CD14-positive monocyte (primary cell): ENCODE data around the gene CCDC85C. TPM values are rescaled to one million over a fixed set of nuclear protein-coding genes. Genes with fewer than 3 reads are reported as not detected.

Source experiments
- DNase-seq, 3 donors: peaks; one replicate each; pipeline ENCODE4 v3.0.0-alpha.2; 2011 to 2022
- H2AFZ ChIP-seq: 2 replicates; pipeline ENCODE4 v1.6.0; 2012; ENCODE audit warnings: mild to moderate bottlenecking, low read depth, low read length, inconsistent platforms; ENCODE audit not compliant: insufficient read depth, poor library complexity, severe bottlenecking
- H3K27ac ChIP-seq, 2 donors: 1 replicate in 1 of 2; 2 replicates in 1 of 2; pipeline ENCODE4 v1.5.1; 2012 to 2013; ENCODE audit warnings: low read length in 2 of 2, control low read depth in 1 of 2, inconsistent platforms in 1 of 2, low read depth in 1 of 2, mild to moderate bottlenecking in 1 of 2
- H3K27me3 ChIP-seq, 2 donors: one replicate each; pipeline versions ENCODE4 v1.6.0 to v1.6.1; 2011 to 2013; ENCODE audit warnings: low read length in 2 of 2; ENCODE audit not compliant: control insufficient read depth in 2 of 2, insufficient read depth in 2 of 2
- H3K36me3 ChIP-seq, 2 donors: replicated peaks in 1 of 2; 1 replicate in 1 of 2; 2 replicates in 1 of 2; pipeline versions ENCODE4 v1.5.1 to v1.6.1; 2012 to 2013; ENCODE audit warnings: low read length in 2 of 2, control low read depth in 1 of 2, inconsistent platforms in 1 of 2, mild to moderate bottlenecking in 1 of 2; ENCODE audit not compliant: insufficient read depth in 2 of 2, control insufficient read depth in 1 of 2
- H3K4me1 ChIP-seq, 2 donors: 1 replicate in 1 of 2; 2 replicates in 1 of 2; pipeline versions ENCODE4 v1.5.1 to v1.6.1; 2012 to 2013; ENCODE audit warnings: low read length in 2 of 2, control low read depth in 1 of 2, inconsistent platforms in 1 of 2, mild to moderate bottlenecking in 1 of 2, moderate library complexity in 1 of 2; ENCODE audit not compliant: insufficient read depth in 2 of 2, control insufficient read depth in 1 of 2
- H3K4me2 ChIP-seq: replicated peaks from 2 replicates; pipeline ENCODE3; 2012; ENCODE audit warnings: low read length, moderate library complexity, mild to moderate bottlenecking; ENCODE audit not compliant: poor library complexity, severe bottlenecking; ENCODE audit errors: extremely low read depth
- H3K4me3 ChIP-seq, 3 experiments: fragments of 200-600 bp in 1 of 3; sonication (generic) in 1 of 3; replicated peaks in 1 of 3; 1 replicate in 2 of 3; 2 replicates in 1 of 3; pipeline ENCODE4 v1.5.1; 2011 to 2013; ENCODE audit warnings: low read length in 3 of 3, mild to moderate bottlenecking in 3 of 3, control low read depth in 2 of 3, low read depth in 2 of 3, inconsistent platforms in 1 of 3, moderate library complexity in 1 of 3
- H3K79me2 ChIP-seq: 2 replicates; pipeline ENCODE4 v1.6.0; 2012; ENCODE audit warnings: mild to moderate bottlenecking, control low read depth, inconsistent platforms, low read length, moderate library complexity; ENCODE audit not compliant: insufficient read depth
- H3K9ac ChIP-seq: 2 replicates; pipeline ENCODE4 v1.6.0; 2017; ENCODE audit warnings: low read length, mild to moderate bottlenecking; ENCODE audit not compliant: insufficient read depth, poor library complexity, severe bottlenecking
- H3K9me3 ChIP-seq, 2 donors: replicated peaks in 1 of 2; 1 replicate in 1 of 2; 2 replicates in 1 of 2; pipeline versions ENCODE4 v1.5.1 to v1.6.1; 2012 to 2013; ENCODE audit warnings: low read length in 2 of 2, control low read depth in 1 of 2; ENCODE audit not compliant: control insufficient read depth in 1 of 2, insufficient read depth in 1 of 2
- H4K20me1 ChIP-seq: 2 replicates; pipeline ENCODE4 v1.6.0; 2012; ENCODE audit warnings: mild to moderate bottlenecking, low read length, control low read depth, moderate library complexity; ENCODE audit not compliant: insufficient read depth
- H3K27ac Mint-ChIP-seq, 7 donors: one replicate each; pipeline ENCODE4 v1.8.0; 2020; ENCODE audit warnings: mild to moderate bottlenecking in 7 of 7, mixed read lengths in 7 of 7, moderate library complexity in 6 of 7, inconsistent platforms in 2 of 7
- H3K27me3 Mint-ChIP-seq, 3 donors: one replicate each; pipeline ENCODE4 v1.8.0; 2021 to 2022; ENCODE audit warnings: low read depth in 3 of 3, mild to moderate bottlenecking in 3 of 3, mixed read lengths in 3 of 3, moderate library complexity in 3 of 3, inconsistent platforms in 1 of 3
- H3K36me3 Mint-ChIP-seq, 2 donors: one replicate each; pipeline ENCODE4 v1.8.0; 2020; ENCODE audit warnings: mixed read lengths in 2 of 2, inconsistent platforms in 1 of 2, mild to moderate bottlenecking in 1 of 2
- H3K4me1 Mint-ChIP-seq: one replicate; pipeline ENCODE4 v1.8.0; 2020; ENCODE audit warnings: mild to moderate bottlenecking, mixed read lengths
- H3K4me3 Mint-ChIP-seq, 2 donors: one replicate each; pipeline ENCODE4 v1.8.0; 2020; ENCODE audit warnings: mild to moderate bottlenecking in 2 of 2, mixed read lengths in 2 of 2, moderate library complexity in 1 of 2
- H3K9me3 Mint-ChIP-seq, 7 donors: one replicate each; pipeline ENCODE4 v1.8.0; 2020 to 2022; ENCODE audit warnings: mixed read lengths in 7 of 7, mild to moderate bottlenecking in 6 of 7, moderate library complexity in 6 of 7, inconsistent platforms in 2 of 7
- CTCF ChIP-seq: fragments of 200-600 bp; IDR thresholded peaks from one replicate; pipeline ENCODE4 v1.8.0; 2022; ENCODE audit warnings: antibody characterized with exemption, mild to moderate bottlenecking
- WGBS: methylation state at CpG from one replicate; pipeline ENCODE4 v1.1.5; 2013; ENCODE audit warnings: missing lambda C conversion rate; ENCODE audit not compliant: insufficient coverage; 5-methylcytosine and 5-hydroxymethylcytosine counted together
- intact Hi-C, 2 donors: fragments of 100-400 bp; cut with micrococcal nuclease; formaldehyde crosslinking; loops; one replicate each; pipeline versions ENCODE4 v1.15.0 to v1.15.1; 2023
- polyA plus RNA-seq, 3 donors: library from polyadenylated mRNA; depleted of rRNA in 1 of 3; unstranded in 2 of 3; stranded (reverse) in 1 of 3; fragments of 300-500 nt in 2 of 3; fragments of >200 nt in 1 of 3; fragmentation: Illumina TruSeq in 2 of 3; gene quantifications; 1 replicate in 2 of 3; 2 replicates in 1 of 3; pipeline ENCODE4 v1.2.3, GENCODE V29; 2012 to 2021

CCDC85C gene
- polyA plus RNA-seq, 3 donors, result under 0.01 to 0.03 TPM; not detected in 1

- peaks cover 2% of the 10 kb centered on the region for H3K4me1 Mint-ChIP-seq
- WGBS, result 100% methylated on average over 2 of the region's 10 CpGs
- H3K27ac Mint-ChIP-seq, result no peak overlapping the region
- intact Hi-C loops, result no loop called here
- H3K36me3 Mint-ChIP-seq, result peaks cover 41 to 57% of the 10 kb centered on the region in 2 donors
- Histone ChIP-seq H3K4me2 (no peak overlapping the region), H3K4me3 (no peak overlapping the region), H3K36me3 (peaks cover 53 to 54% of the 10 kb centered on the region in 2 donors), H3K27ac (no peak overlapping the region), H3K4me1 (no peaks in the 10 kb centered on the region), H3K9me3 (no peaks in the 10 kb centered on the region), H3K9ac (no peak overlapping the region), H3K79me2 (no peaks in the 10 kb centered on the region), H3K27me3 (no peaks in the 10 kb centered on the region), H4K20me1 (peaks cover 15% of the 10 kb centered on the region), H2AFZ (no peak overlapping the region)
- H3K27me3 Mint-ChIP-seq, result peaks cover 0 to 4% (median 1%) of the 10 kb centered on the region in 3 donors
- no peak for DNase-seq
- no peaks in the 10 kb centered on the region for H3K9me3 Mint-ChIP-seq
- no peak for TF ChIP-seq CTCF
- H3K4me3 Mint-ChIP-seq, result no peak overlapping the region
Measured at GRCh38 chr14:99512110-99512449, 91.9 kb downstream of the CCDC85C start.

GRCh38 chr14:99511421-99512109, 92.4 kb downstream of the CCDC85C start:
- intact Hi-C loops, result no loop called here
- Histone ChIP-seq H3K79me2 (no peaks in the 10 kb centered on the region), H3K36me3 (peaks cover 58 to 60% of the 10 kb centered on the region in 2 donors), H3K9ac (no peak overlapping the region), H3K4me2 (no peak overlapping the region), H3K4me1 (no peaks in the 10 kb centered on the region), H2AFZ (no peak overlapping the region), H3K27me3 (no peaks in the 10 kb centered on the region), H3K4me3 (no peak overlapping the region), H4K20me1 (peaks cover 15% of the 10 kb centered on the region), H3K27ac (no peak overlapping the region), H3K9me3 (no peaks in the 10 kb centered on the region)
- H3K4me3 Mint-ChIP-seq, result no peak overlapping the region
- peaks cover 0 to 4% (median 1%) of the 10 kb centered on the region in 3 donors for H3K27me3 Mint-ChIP-seq
- H3K36me3 Mint-ChIP-seq, result peaks cover 46 to 62% of the 10 kb centered on the region in 2 donors
- whole genome bisulfite sequencing, result 98% methylated on average over 10 of the region's 12 CpGs
- DNase-seq, result no peak
- H3K9me3 Mint-ChIP-seq, result no peaks in the 10 kb centered on the region
- peaks cover 2% of the 10 kb centered on the region for H3K4me1 Mint-ChIP-seq
- no peak overlapping the region for H3K27ac Mint-ChIP-seq
- TF ChIP-seq CTCF, result no peak
